ENCODE results near the gene SIRT2. TPM values are rescaled to one million over a fixed set of nuclear protein-coding genes. Genes with fewer than 3 reads are reported as not detected.
A peak's percentile ranks its signal among the peaks of the same experiment; 100 is the strongest.

The SIRT2 gene
- total and polyA plus RNA-seq, 2 of the 8 experiments (the other 6 are each of a cell fraction or from before 2014, with no cell fraction given) = 6.5 to 10.0 TPM

- TF ChIP-seq YY1 (IDR thresholded peaks at IDR 0.05; ENCODE audit: low read depth, low read length) (no peak), RXRA (IDR thresholded peaks at IDR 0.05; ENCODE audit: insufficient read depth, low read depth, low read length) (no peak), TBP (IDR thresholded peaks at IDR 0.05; ENCODE audit: low read depth, low read length) (0 out of 2 replicates have a peak, but pooled peaks have one; percentile 15), SP4 (IDR thresholded peaks at IDR 0.05; ENCODE audit: low read length) (no peak; the same call in 1 of the 2 replicates), CBX8 (IDR thresholded peaks at IDR 0.05; ENCODE audit: borderline replicate concordance, low read depth, low read length) (no peak), SIRT6 (IDR thresholded peaks at IDR 0.05; ENCODE audit: low read length) (no peak), EZH2 (IDR thresholded peaks at IDR 0.05; ENCODE audit: low read depth, low read length, severe bottlenecking) (no peak), NANOG (IDR thresholded peaks at IDR 0.05; ENCODE audit: insufficient read depth, low read depth, low read length, poor library complexity, severe bottlenecking) (no peak), CREB1 (IDR thresholded peaks at IDR 0.05) (peak; percentile 53), JUN (IDR thresholded peaks at IDR 0.05; ENCODE audit: low read depth, low read length) (no peak), RBBP5 (IDR thresholded peaks at IDR 0.05; ENCODE audit: borderline replicate concordance, low read depth, low read length) (no peak), CTBP2 (IDR thresholded peaks at IDR 0.05; ENCODE audit: borderline replicate concordance, insufficient read depth, insufficient read length, low read length) (no peak), SIX5 (IDR thresholded peaks at IDR 0.05; ENCODE audit: low read depth, low read length) (no peak), ASH2L (IDR thresholded peaks at IDR 0.05; ENCODE audit: low read length) (no peak), SAP30 (IDR thresholded peaks at IDR 0.05; ENCODE audit: insufficient read depth, insufficient replicate concordance, low read length) (no peak), EP300 (IDR thresholded peaks at IDR 0.05; ENCODE audit: borderline replicate concordance in 1 of 2, low read depth in 2 of 2, low read length in 2 of 2) (no peak), E2F6 (IDR thresholded peaks at IDR 0.05) (peak; percentile 71; the same call in 1 of the 2 replicates), MAFK (IDR thresholded peaks at IDR 0.05; ENCODE audit: low read depth, low read length) (peak; percentile 8; the same call in 1 of the 2 replicates), KDM4A (IDR thresholded peaks at IDR 0.05; ENCODE audit: low read depth, low read length, severe bottlenecking) (no peak), KDM1A (IDR thresholded peaks at IDR 0.05; ENCODE audit: borderline replicate concordance, low read length) (no peak), POU5F1 (IDR thresholded peaks at IDR 0.05; ENCODE audit: low read depth, low read length) (no peak), POLR2A (IDR thresholded peaks at IDR 0.05; ENCODE audit: control extremely low read depth in 1 of 2, low read depth in 2 of 2, low read length in 2 of 2) (peak in 1 of 2 experiments; percentile 68; a peak in 1 of 3 replicates), RNF2 (IDR thresholded peaks at IDR 0.05; ENCODE audit: borderline replicate concordance, low read depth, low read length, missing control alignments, poor library complexity, severe bottlenecking) (no peak), POLR2AphosphoS5 (IDR thresholded peaks at IDR 0.05; ENCODE audit: low read depth, low read length) (peak; percentile 84; the same call in 1 of the 2 replicates)
These were observed 50.1 kb downstream of the SIRT2 start (continued) for GRCh38 chr19:38849147-38849859.

Measured in H1 (cell line).